ENCODE data around the gene COP1. TPM values are rescaled to one million over a fixed set of nuclear protein-coding genes. Genes with fewer than 3 reads are reported as not detected.

Gene COP1
- total RNA-seq, 1 experiment from 2014 or later: 65.4 TPM

DNA sequence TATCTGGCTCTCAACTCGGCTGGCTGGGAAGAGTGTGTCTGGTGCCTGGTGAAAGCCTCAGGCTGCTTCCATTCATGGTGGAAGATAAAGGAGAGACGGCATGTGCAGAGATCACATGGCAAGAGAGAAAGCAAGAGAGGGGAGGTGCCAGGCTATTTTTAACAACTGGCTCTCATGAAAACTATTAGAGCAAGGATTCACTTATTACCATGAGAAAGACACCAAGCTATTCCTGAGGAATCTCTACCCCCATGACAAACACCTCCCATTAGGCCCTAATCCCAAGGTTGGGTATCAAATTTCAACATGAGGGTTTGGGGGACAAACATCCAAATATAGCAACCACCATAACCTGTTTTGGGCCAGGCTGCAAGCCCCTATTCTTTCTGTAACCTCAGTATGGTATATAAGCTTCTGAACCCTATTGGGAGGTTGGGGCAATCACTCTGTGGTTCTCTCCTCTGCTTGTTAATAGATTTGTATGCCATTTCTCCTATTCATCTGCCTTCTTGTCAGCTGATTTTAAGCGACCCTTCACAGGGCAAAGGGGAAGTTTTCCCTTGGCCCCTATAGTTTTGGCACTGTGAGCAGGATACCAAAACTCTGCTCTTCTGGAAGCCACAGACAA, 284.7 kb downstream of the COP1 start:
- Histone ChIP-seq H3K9me3 (peaks cover under 1% of the 10 kb centered on the region; the same call in 1 of the 2 replicates), H3K36me3 (no peaks in the 10 kb centered on the region; the same call in none of the 2 replicates), H3K27me3 (no peaks in the 10 kb centered on the region), H3K4me3 (no peak overlapping the region)
- DNase-seq: no peak

GRCh38 chr1:175920381-175920780, 286.7 kb downstream of the COP1 start:
- no peaks in the 10 kb centered on the region for H3K27me3 ChIP-seq
- DNase-seq: no peak
- no peak overlapping the region for H3K4me3 ChIP-seq
- no peaks in the 10 kb centered on the region for H3K9me3 ChIP-seq
- H3K36me3 ChIP-seq: no peaks in the 10 kb centered on the region

DNA sequence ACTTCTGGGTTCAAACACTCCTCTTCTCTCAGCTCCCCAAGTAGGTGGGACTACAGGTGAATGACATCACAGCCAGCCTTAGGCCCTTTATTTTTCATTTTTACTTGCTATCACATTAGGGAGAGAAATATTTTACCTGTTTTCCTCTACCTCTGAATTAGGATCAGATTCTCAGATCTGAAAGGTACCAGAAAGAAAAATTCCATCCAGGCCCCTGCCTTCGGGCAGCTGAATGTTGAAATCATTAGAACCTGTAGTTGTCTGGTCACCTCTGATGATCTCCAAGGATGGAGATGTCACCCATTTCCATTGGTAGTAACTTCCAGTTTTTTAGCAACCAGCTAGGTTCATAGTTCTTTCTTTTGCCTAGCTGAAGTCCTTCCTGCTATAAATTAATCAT, 288.1 kb downstream of the COP1 start:
- Histone ChIP-seq H3K27me3 (no peaks in the 10 kb centered on the region), H3K9me3 (no peaks in the 10 kb centered on the region), H3K36me3 (no peaks in the 10 kb centered on the region), H3K4me3 (no peak overlapping the region)
- no peak for DNase-seq

GRCh38 chr1:175918364-175918801, 288.7 kb downstream of the COP1 start:
- DNase-seq: no peak
- no peak overlapping the region for H3K4me3 ChIP-seq
- no peaks in the 10 kb centered on the region for H3K9me3 ChIP-seq
- no peaks in the 10 kb centered on the region for H3K27me3 ChIP-seq
- no peaks in the 10 kb centered on the region for H3K36me3 ChIP-seq

GRCh38 chr1:175914115-175914514, 293.0 kb downstream of the COP1 start:
- Histone ChIP-seq H3K9me3 (peaks cover 10% of the 10 kb centered on the region), H3K4me3 (no peak overlapping the region), H3K27me3 (no peaks in the 10 kb centered on the region), H3K36me3 (no peaks in the 10 kb centered on the region; the same call in 1 of the 2 replicates)
- no peak for DNase-seq

GRCh38 chr1:175911138-175911537, 295.9 kb downstream of the COP1 start:
- Histone ChIP-seq H3K4me3 (no peak overlapping the region), H3K36me3 (no peaks in the 10 kb centered on the region; the same call in 1 of the 2 replicates), H3K9me3 (peaks cover 10% of the 10 kb centered on the region), H3K27me3 (no peaks in the 10 kb centered on the region)
- no peak for DNase-seq

DNA sequence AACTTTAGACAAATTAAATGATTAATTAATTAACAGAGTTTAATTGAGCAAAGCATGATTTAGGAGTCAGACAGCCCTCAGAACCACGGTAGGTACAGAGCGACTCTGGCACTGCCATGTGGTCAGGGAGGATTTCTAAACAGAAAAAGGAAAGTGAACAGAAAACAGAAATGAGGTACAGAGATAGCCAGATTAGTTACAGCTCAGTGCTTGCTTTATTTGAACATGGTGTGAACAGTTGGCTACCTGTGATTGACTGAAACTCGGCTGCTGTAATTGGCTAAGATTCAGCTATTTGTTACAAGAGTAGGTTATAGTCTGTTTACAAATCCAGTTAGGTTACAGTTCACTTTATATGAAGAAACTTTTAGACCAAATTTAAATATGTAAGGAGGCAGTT, 300.7 kb downstream of the COP1 start:
- Histone ChIP-seq H3K36me3 (no peaks in the 10 kb centered on the region; the same call in 1 of the 2 replicates), H3K9me3 (no peaks in the 10 kb centered on the region; the same call in none of the 2 replicates), H3K27me3 (no peaks in the 10 kb centered on the region), H3K4me3 (no peak overlapping the region)
- DNase-seq: no peak

- H3K4me3 ChIP-seq: no peak overlapping the region
- H3K36me3 ChIP-seq: no peaks in the 10 kb centered on the region
- DNase-seq: no peak
- no peaks in the 10 kb centered on the region for H3K27me3 ChIP-seq
- no peaks in the 10 kb centered on the region for H3K9me3 ChIP-seq
Measured at GRCh38 chr1:175904808-175905207, 302.3 kb downstream of the COP1 start.

DNA sequence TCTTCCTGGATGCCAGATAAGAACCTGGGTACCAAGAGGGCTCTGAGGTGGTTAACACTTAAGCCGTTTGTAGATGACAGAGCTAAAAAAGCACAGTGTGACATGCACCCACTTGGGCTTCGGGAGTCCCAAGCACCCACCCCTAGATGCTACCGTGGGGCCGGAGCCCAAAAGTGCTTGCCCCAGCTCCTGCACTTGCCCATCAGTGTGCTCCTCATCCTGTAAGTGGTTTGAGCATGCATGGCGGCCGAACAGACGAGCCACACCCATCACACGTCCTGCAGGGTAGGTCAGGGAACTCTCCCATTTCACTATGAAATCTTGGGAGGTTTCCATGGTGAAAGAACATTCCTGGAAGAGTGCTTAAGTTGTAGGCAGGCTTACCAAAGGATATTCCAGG, 304.8 kb downstream of the COP1 start:
- no peaks in the 10 kb centered on the region for H3K27me3 ChIP-seq
- no peaks in the 10 kb centered on the region for H3K9me3 ChIP-seq
- DNase-seq: no peak
- H3K4me3 ChIP-seq: no peak overlapping the region
- H3K36me3 ChIP-seq: no peaks in the 10 kb centered on the region

DNA sequence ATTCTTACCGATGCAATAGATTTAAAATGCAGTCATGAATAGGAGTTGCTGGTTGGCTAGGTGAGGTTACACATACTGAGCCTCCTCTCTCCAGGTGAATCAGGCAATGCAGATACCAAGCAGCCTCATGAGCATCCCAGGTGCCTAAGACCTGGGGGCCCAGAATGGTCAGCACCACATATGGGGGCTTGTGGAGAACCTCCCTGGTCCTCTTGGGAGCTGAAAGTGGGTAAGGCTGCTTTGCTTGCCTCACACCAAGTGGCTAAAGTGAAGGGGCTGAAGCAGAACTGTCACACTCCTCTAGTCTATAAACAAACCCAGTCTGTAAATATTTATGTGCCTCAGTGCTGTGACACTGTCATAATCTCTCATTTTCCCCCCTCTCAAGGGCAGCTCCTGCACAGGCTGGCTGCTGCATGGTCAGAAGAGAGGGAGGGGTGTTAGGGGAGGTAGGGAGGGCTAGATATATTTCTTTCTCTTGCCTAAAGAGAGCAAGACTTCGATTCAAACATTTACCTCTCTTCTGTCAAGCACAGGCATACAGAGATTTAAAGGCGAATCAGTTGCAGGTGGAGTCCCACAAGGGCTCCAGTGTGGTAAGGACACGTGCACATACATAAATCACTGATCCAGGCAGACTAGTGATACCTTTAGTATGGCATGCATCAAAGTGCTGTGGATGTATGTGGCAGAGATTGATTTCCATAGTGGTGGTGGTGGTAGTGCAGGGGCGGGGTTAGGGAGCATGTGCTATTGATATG, 305.8 kb downstream of the COP1 start:
- Histone ChIP-seq H3K4me3 (no peak overlapping the region), H3K27me3 (no peaks in the 10 kb centered on the region), H3K9me3 (no peaks in the 10 kb centered on the region), H3K36me3 (no peaks in the 10 kb centered on the region)
- DNase-seq: no peak

DNA sequence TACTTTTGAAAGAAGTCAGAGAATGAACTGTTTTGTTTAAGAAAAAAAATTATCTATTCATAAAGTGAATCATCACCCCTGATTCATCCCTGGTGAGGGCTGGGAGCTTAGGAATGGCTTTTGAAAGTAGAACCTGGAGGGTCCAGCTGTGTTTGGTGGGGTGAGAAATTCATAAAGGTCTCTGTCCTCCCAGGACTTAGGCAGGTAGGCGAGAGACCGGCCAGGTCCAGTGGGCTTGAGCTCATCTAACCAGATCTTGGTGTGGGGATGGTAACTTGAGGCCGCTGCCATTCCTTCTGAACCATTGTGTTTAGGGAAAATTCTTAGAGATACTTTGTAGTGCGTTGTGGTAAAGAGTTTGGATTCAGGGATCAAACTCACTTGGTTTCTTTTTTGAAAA, 306.9 kb downstream of the COP1 start:
- Histone ChIP-seq H3K27me3 (no peaks in the 10 kb centered on the region), H3K4me3 (no peak overlapping the region), H3K36me3 (no peaks in the 10 kb centered on the region), H3K9me3 (no peaks in the 10 kb centered on the region)
- DNase-seq: no peak

DNA sequence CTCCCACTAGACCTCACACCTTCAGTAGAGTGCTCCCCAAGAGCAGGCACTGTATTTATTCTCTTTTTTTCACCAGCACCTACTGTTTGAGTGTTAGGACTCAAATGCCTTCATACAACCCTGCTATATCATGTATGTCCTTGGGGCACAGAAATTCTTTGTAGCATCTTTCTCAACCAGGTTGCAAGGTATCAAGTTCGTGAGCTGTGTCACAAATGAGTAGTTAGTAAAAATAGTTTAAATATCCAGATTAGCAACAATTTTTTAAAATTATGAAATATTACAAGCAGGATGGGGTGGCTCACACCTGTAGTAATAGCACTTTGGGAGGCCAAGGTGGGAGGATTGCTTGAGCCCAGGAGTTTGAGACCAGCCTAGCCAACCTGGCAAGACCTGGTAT, 311.1 kb downstream of the COP1 start:
- Histone ChIP-seq H3K27me3 (no peaks in the 10 kb centered on the region), H3K4me3 (no peak overlapping the region), H3K36me3 (no peaks in the 10 kb centered on the region), H3K9me3 (no peaks in the 10 kb centered on the region)
- no peak for DNase-seq

Measured in MG63 (cell line).